ENCODE measurements around the gene VWF. TPM values are rescaled to one million over a fixed set of nuclear protein-coding genes. Genes with fewer than 3 reads are reported as not detected.

The VWF gene
- total RNA-seq, 1 experiment from 2014 or later: 0.41 TPM

GRCh38 chr12:6052206-6052939 lies 72.1 kb downstream of the VWF start:
- CTCF ChIA-PET: no interaction called here
- Mint-ChIP-seq H3K27ac (ENCODE audit: unreplicated experiment) (no peak overlapping the region), H3K4me1 (ENCODE audit: low read depth, unreplicated experiment) (peaks cover 11% of the 10 kb centered on the region), H3K27me3 (ENCODE audit: insufficient read depth, unreplicated experiment) (peaks cover under 1% of the 10 kb centered on the region), H3K36me3 (ENCODE audit: insufficient read depth, unreplicated experiment) (no peaks in the 10 kb centered on the region), H3K9me3 (ENCODE audit: unreplicated experiment) (no peaks in the 10 kb centered on the region), H3K4me3 (ENCODE audit: unreplicated experiment) (no peak overlapping the region)
- BruUV-seq (replicated peaks): no TSS peak
- intact Hi-C loops (cut with micrococcal nuclease; ENCODE audit: unreplicated experiment): no loop called here
- no peaks in the 10 kb centered on the region for H3K9me3 ChIP-seq
- H3K4me3 ChIP-seq (ENCODE audit: low read depth, low read length): no peak overlapping the region
- peaks cover 24% of the 10 kb centered on the region for H3K4me1 ChIP-seq
- TF ChIP-seq CTCF (IDR thresholded peaks at IDR 0.05; ENCODE audit: insufficient read depth in 1 of 2, low read depth in 1 of 2, low read length in 1 of 2, severe bottlenecking in 1 of 2, unreplicated experiment in 1 of 2): no peak
- no peak for DNase-seq
- no peaks in the 10 kb centered on the region for H3K27me3 ChIP-seq (replicated peaks; ENCODE audit: control insufficient read depth, insufficient read depth, low read length)
- no peaks in the 10 kb centered on the region for H3K36me3 ChIP-seq (ENCODE audit: control insufficient read depth, insufficient read depth, low read length)
- POLR2A ChIA-PET: no interaction called here

GRCh38 chr12:6049992-6050391 lies 74.5 kb downstream of the VWF start:
- peaks cover 11% of the 10 kb centered on the region for H3K4me1 Mint-ChIP-seq (ENCODE audit: low read depth, unreplicated experiment)
- TF ChIP-seq CTCF (IDR thresholded peaks at IDR 0.05; ENCODE audit: insufficient read depth in 1 of 2, low read depth in 1 of 2, low read length in 1 of 2, severe bottlenecking in 1 of 2, unreplicated experiment in 1 of 2): no peak
- H3K27me3 ChIP-seq (replicated peaks; ENCODE audit: control insufficient read depth, insufficient read depth, low read length): no peaks in the 10 kb centered on the region
- H3K4me3 ChIP-seq (ENCODE audit: low read depth, low read length): no peak overlapping the region
- ChIA-PET POLR2A (no interaction called here), CTCF (no interaction called here)
- no TSS peak for BruUV-seq (replicated peaks)
- H3K27me3 Mint-ChIP-seq (ENCODE audit: insufficient read depth, unreplicated experiment): peaks cover 5% of the 10 kb centered on the region
- H3K9me3 ChIP-seq: no peaks in the 10 kb centered on the region
- no peaks in the 10 kb centered on the region for H3K36me3 ChIP-seq (ENCODE audit: control insufficient read depth, insufficient read depth, low read length)
- no peak overlapping the region for H3K27ac Mint-ChIP-seq (ENCODE audit: unreplicated experiment)
- H3K9me3 Mint-ChIP-seq (ENCODE audit: unreplicated experiment): no peaks in the 10 kb centered on the region
- no peak overlapping the region for H3K4me3 Mint-ChIP-seq (ENCODE audit: unreplicated experiment)
- no peak for DNase-seq
- peaks cover 19% of the 10 kb centered on the region for H3K4me1 ChIP-seq
- no peaks in the 10 kb centered on the region for H3K36me3 Mint-ChIP-seq (ENCODE audit: insufficient read depth, unreplicated experiment)
- intact Hi-C loops (cut with micrococcal nuclease; ENCODE audit: unreplicated experiment): no loop called here

- Mint-ChIP-seq H3K4me1 (ENCODE audit: low read depth, unreplicated experiment) (peaks cover 11% of the 10 kb centered on the region), H3K4me3 (ENCODE audit: unreplicated experiment) (no peak overlapping the region), H3K27me3 (ENCODE audit: insufficient read depth, unreplicated experiment) (peaks cover 7% of the 10 kb centered on the region), H3K36me3 (ENCODE audit: insufficient read depth, unreplicated experiment) (no peaks in the 10 kb centered on the region), H3K9me3 (ENCODE audit: unreplicated experiment) (no peaks in the 10 kb centered on the region), H3K27ac (ENCODE audit: unreplicated experiment) (no peak overlapping the region)
- no peaks in the 10 kb centered on the region for H3K36me3 ChIP-seq (ENCODE audit: control insufficient read depth, insufficient read depth, low read length)
- no peak for TF ChIP-seq CTCF (IDR thresholded peaks at IDR 0.05; ENCODE audit: insufficient read depth in 1 of 2, low read depth in 1 of 2, low read length in 1 of 2, severe bottlenecking in 1 of 2, unreplicated experiment in 1 of 2)
- no peaks in the 10 kb centered on the region for H3K9me3 ChIP-seq
- H3K4me3 ChIP-seq (ENCODE audit: low read depth, low read length): no peak overlapping the region
- BruUV-seq (replicated peaks): no TSS peak
- H3K4me1 ChIP-seq: peaks cover 18% of the 10 kb centered on the region
- H3K27me3 ChIP-seq (replicated peaks; ENCODE audit: control insufficient read depth, insufficient read depth, low read length): no peaks in the 10 kb centered on the region
- DNase-seq: no peak
- intact Hi-C loops (cut with micrococcal nuclease; ENCODE audit: unreplicated experiment): no loop called here
- ChIA-PET CTCF (no interaction called here), POLR2A (no interaction called here)
These were observed 74.9 kb downstream of the VWF start for GRCh38 chr12:6049587-6049986.

All from Caco-2 (cell line).